HG02571 (cell line): ENCODE measurements around the gene PLET1.

Source experiments
- ATAC-seq: cut with Tn5 transposase; IDR thresholded peaks from one replicate; pipeline ENCODE4 v1.9.1; 2021; ENCODE audit warnings: mild to moderate bottlenecking, moderate library complexity; ENCODE audit not compliant: unreplicated experiment

Gene PLET1

GRCh38 chr11:112248201-112248600 lies 12.5 kb downstream of the PLET1 start:
- no peak for ATAC-seq

GRCh38 chr11:112247201-112247600 lies 13.5 kb downstream of the PLET1 start:
- no peak for ATAC-seq

GRCh38 chr11:112241486-112241885 lies 19.2 kb downstream of the PLET1 start:
- no peak for ATAC-seq

GRCh38 chr11:112238041-112238440 lies 22.6 kb downstream of the PLET1 start:
- ATAC-seq, result no peak

GRCh38 chr11:112237451-112237850 lies 23.2 kb downstream of the PLET1 start:
- ATAC-seq, result no peak

- ATAC-seq, result no peak
These were observed 24.8 kb downstream of the PLET1 start for GRCh38 chr11:112235750-112236390.

- no peak for ATAC-seq
These were observed 28.7 kb downstream of the PLET1 start for GRCh38 chr11:112231952-112232351.

- no peak for ATAC-seq
These were observed 30.8 kb downstream of the PLET1 start for GRCh38 chr11:112229746-112230433.

GRCh38 chr11:112229159-112229558 lies 31.5 kb downstream of the PLET1 start:
- no peak for ATAC-seq

GRCh38 chr11:112228706-112229105 lies 32.0 kb downstream of the PLET1 start:
- ATAC-seq, result no peak

GRCh38 chr11:112227471-112227870 lies 33.2 kb downstream of the PLET1 start:
- ATAC-seq, result no peak

GRCh38 chr11:112226831-112227401 lies 33.7 kb downstream of the PLET1 start:
- ATAC-seq, result peak; percentile 51

GRCh38 chr11:112226062-112226830 lies 34.4 kb downstream of the PLET1 start, which contains the start of gene PTS:
TSS of gene PTS (plus strand) at chr11:112226428. CDS start at chr11:112226444, 16 bp downstream.
- ATAC-seq, result peak; percentile 96

GRCh38 chr11:112225753-112226061 lies 35.0 kb downstream of the PLET1 start:
- no peak for ATAC-seq

- ATAC-seq, result no peak
These were observed 36.7 kb downstream of the PLET1 start for GRCh38 chr11:112223754-112224532.

- no peak for ATAC-seq
These were observed 37.5 kb downstream of the PLET1 start for GRCh38 chr11:112223121-112223520.

GRCh38 chr11:112222303-112222702 lies 38.4 kb downstream of the PLET1 start:
- ATAC-seq, result no peak

GRCh38 chr11:112221274-112221835 lies 39.3 kb downstream of the PLET1 start:
- no peak for ATAC-seq

GRCh38 chr11:112219476-112220232 lies 41.0 kb downstream of the PLET1 start:
- ATAC-seq, result peak; percentile 98
